Inflammatory macrophage treated with lipopolysaccharide for 1 hour (primary cell): ENCODE measurements around the gene ANO9.

ENCODE experiments used
- DNase-seq, 2 donors: peaks; one replicate each; pipeline ENCODE4 v3.0.0-alpha.2; 2020 to 2022

ANO9 gene

DNA sequence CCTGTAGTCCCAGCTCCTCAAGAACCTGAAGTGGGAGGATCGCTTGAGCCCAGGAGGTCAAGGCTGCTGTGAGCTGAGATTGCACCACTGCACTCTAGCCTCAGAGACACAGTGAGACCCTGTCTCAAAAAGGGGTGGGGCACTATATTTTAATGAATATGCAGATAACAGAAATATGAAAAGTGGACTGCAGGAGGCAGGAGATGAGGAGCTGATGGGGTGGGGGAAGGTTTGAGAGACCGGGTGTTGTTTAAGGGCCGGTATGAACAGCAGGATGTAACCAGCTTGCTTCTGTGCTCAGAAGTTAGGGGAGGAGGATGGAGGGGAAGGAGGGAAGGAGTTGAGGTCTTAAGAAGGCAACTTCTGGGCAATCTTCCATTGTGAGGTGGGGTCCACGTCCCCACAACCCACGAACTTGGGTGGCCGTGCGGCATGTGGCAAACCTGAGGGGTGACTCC lies 73.8 kb downstream of the ANO9 start:
- DNase-seq = no peak
